Adrenal gland (tissue), 12 donors: Measurements from ENCODE around the gene PCSK1. TPM values are rescaled to one million over a fixed set of nuclear protein-coding genes. Genes with fewer than 3 reads are reported as not detected.
"Not testable (repeated sequence)": the region's sequence is repeated elsewhere in the genome, so short reads cannot be mapped to it uniquely, and the experiment has no call there.

Experiments
- DNase-seq, 7 donors: peaks; one replicate each; pipeline ENCODE4 v3.0.0-alpha.2; 2019 to 2020
- H3K27ac ChIP-seq, 5 donors: fragments of 200-600 bp; sonication (generic) in 4 of 5; 1 replicate in 3 of 5; 2 replicates in 2 of 5; pipeline versions ENCODE4 v1.5.1 to v1.8.0; 2016 to 2020; ENCODE audit warnings: mild to moderate bottlenecking in 1 of 5
- H3K27me3 ChIP-seq: fragments of 200-600 bp; 2 replicates; pipeline ENCODE4 v1.8.0; 2021
- H3K36me3 ChIP-seq, 2 donors: fragments of 200-600 bp; replicated peaks in 1 of 2; 1 replicate in 1 of 2; 2 replicates in 1 of 2; pipeline versions ENCODE4 v1.5.1 to v1.8.0; 2018 to 2022
- H3K4me1 ChIP-seq, 2 donors: fragments of 200-600 bp; replicated peaks in 1 of 2; 1 replicate in 1 of 2; 2 replicates in 1 of 2; pipeline versions ENCODE4 v1.5.1 to v1.8.0; 2018 to 2021
- H3K4me3 ChIP-seq, 4 donors: fragments of 200-600 bp; sonication (generic) in 3 of 4; one replicate each; pipeline ENCODE4 v1.5.1; 2016 to 2018
- H3K9me3 ChIP-seq, 3 donors: fragments of 200-600 bp; sonication (generic) in 1 of 3; replicated peaks in 1 of 3; 1 replicate in 2 of 3; 2 replicates in 1 of 3; pipeline versions ENCODE4 v1.5.1 to v1.8.0; 2016 to 2021
- POLR2A ChIP-seq, 2 donors: fragments of 450-650 bp; IDR thresholded peaks; one replicate each; pipeline ENCODE4 v1.6.1; 2017; ENCODE audit warnings: antibody characterized with exemption in 2 of 2, mild to moderate bottlenecking in 2 of 2, moderate library complexity in 1 of 2
- WGBS, 4 donors: extraction: QIAGEN DNeasy Blood & Tissue Kit in 2 of 4; methylation state at CpG; one replicate each; pipeline versions ENCODE4 v1.1.5 to v1.1.7; 2013 to 2017; 5-methylcytosine and 5-hydroxymethylcytosine counted together
- intact Hi-C, 2 donors: fragments of 100-400 bp; cut with DNase I; formaldehyde crosslinking; loops; one replicate each; pipeline versions ENCODE4 v1.14.1 to v1.15.0; 2022 to 2023
- polyA plus RNA-seq, 3 donors: library from polyadenylated mRNA; stranded (reverse); fragments of 200-250 nt in 2 of 3; fragments of 350-450 nt in 1 of 3; fragmentation: Illumina TruSeq in 1 of 3; extraction: RNeasy Lipid Tissue Mini Kit (QIAGEN cat#74804) in 1 of 3; gene quantifications; one replicate each; pipeline ENCODE4 v1.2.3, GENCODE V29; 2013 to 2014
- total RNA-seq, 9 donors: library from RNA; depleted of rRNA in 4 of 9; stranded (reverse); fragments of >200 nt in 4 of 9; fragments of 120-200 nt in 1 of 9; fragmentation: NEBNext Ultra II Directional in 1 of 9; extraction: Animal tissue kit (Norgen Biotek cat#: 25700) in 1 of 9; gene quantifications; one replicate each; pipeline versions ENCODE4 v1.1.0 to v1.2.4, GENCODE V29; 2013 to 2023
- TF ChIP-seq, protein P1 (sequence below), 6 experiments: fragments of 450-650 bp in 4 of 6; fragments of 200-600 bp in 2 of 6; sonication (generic) in 1 of 6; IDR thresholded peaks; 1 replicate in 5 of 6; 2 replicates in 1 of 6; pipeline versions ENCODE4 v1.5.1 to v1.8.0; 2016 to 2021; ENCODE audit warnings: antibody characterized with exemption in 6 of 6, mild to moderate bottlenecking in 2 of 6, moderate library complexity in 1 of 6
- donor health status: healthy with polysubstance abuse.
- donor health status: Bipolar disorder and iron deficiency.
- donor health status: DM: yes; HTN: yes; CAD: no.
- donor health status: DM: no; HTN: no; CAD: no.
- donor health status: DM: no; HTN: no; CAD: no.
- donor health status: DM: yes; HTN: yes; CAD: no.

PCSK1 gene
- total and polyA plus RNA-seq, 12 donors: 0.39 to 8.4 (median 1.5) TPM

DNA sequence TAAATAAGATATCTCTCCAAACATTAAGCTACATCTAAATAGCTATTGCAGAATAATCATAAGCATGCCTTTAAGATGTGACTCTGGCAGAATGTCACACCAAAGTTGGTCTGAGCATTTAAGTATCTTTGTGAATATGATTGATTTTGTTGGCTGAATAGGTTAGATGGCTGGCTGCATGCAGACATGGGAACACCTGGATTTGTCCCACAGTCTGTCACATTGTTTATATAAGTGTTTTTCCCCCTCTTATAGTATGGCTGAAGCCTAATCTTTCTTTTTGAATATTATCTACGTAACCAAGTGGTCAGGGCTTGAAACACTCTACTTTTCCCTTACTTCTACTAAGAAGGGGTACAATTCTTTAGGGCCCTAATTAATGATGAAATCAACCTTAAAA, 36.2 kb downstream of the PCSK1 start:
- H3K27ac ChIP-seq: no peak overlapping the region
- DNase-seq: no peak
- H3K9me3 ChIP-seq: no peaks in the 10 kb centered on the region
- TF ChIP-seq POLR2A (IDR thresholded peaks at IDR 0.05): no peak
- TF ChIP-seq, protein P1, sequence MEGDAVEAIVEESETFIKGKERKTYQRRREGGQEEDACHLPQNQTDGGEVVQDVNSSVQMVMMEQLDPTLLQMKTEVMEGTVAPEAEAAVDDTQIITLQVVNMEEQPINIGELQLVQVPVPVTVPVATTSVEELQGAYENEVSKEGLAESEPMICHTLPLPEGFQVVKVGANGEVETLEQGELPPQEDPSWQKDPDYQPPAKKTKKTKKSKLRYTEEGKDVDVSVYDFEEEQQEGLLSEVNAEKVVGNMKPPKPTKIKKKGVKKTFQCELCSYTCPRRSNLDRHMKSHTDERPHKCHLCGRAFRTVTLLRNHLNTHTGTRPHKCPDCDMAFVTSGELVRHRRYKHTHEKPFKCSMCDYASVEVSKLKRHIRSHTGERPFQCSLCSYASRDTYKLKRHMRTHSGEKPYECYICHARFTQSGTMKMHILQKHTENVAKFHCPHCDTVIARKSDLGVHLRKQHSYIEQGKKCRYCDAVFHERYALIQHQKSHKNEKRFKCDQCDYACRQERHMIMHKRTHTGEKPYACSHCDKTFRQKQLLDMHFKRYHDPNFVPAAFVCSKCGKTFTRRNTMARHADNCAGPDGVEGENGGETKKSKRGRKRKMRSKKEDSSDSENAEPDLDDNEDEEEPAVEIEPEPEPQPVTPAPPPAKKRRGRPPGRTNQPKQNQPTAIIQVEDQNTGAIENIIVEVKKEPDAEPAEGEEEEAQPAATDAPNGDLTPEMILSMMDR (IDR thresholded peaks at IDR 0.05): no peak
- no peak overlapping the region for H3K4me3 ChIP-seq
- H3K27me3 ChIP-seq: no peaks in the 10 kb centered on the region
- H3K4me1 ChIP-seq: peaks cover 0 to 6% of the 10 kb centered on the region in 2 donors
- no peaks in the 10 kb centered on the region for H3K36me3 ChIP-seq
- 80 to 90% (median 84%) methylated on average over 1 of the region's 1 CpG for WGBS, 4 donors
- intact Hi-C loops: no loop called here

DNA sequence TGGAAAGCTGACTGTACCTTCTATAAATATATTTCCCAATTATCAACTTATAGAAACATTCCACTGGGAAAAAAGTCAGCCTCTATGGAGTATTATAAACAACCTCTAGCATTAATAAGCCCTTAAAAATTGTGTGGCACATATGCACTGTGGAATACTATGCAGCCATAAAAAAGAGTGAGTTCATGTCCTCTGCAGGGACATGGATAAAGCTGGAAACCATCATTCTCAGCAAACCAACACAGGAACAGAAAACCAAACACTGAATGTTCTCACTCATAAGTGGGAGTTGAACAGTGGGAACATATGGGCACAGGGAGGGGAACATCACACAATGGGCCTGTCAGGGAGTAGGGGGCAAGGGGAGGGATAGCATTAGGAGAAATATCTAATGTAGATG, 37.8 kb downstream of the PCSK1 start:
- H3K27me3 ChIP-seq, intact Hi-C loops, H3K9me3 ChIP-seq, H3K36me3 ChIP-seq, H3K27ac ChIP-seq, H3K4me3 ChIP-seq, DNase-seq, H3K4me1 ChIP-seq: not testable (repeated sequence)

DNA sequence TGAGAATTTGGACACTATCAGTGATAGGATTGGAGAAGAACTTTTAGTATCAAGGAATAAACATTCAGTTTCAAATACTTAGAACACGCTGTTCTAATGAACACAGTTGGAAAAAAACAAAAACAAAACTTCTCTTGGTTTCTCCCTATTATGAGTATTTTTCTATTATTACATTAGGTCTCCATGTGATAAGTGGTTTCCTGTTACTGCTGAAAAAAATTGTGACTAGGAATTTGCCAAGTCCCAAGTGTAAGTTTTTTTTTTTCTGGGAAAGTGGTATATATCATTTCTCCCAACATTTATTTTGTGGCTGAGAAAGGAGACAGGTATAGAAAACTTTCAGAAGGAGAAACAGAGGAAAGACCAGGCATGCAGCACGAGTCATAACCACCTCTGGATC, 41.1 kb downstream of the PCSK1 start:
- Histone ChIP-seq H3K27ac (peak overlapping the region in 3 of 5 donors; percentile 8 to 73 (median 19)), H3K9me3 (no peaks in the 10 kb centered on the region), H3K4me1 (peaks cover 0 to 6% of the 10 kb centered on the region in 2 donors), H3K36me3 (no peaks in the 10 kb centered on the region), H3K4me3 (no peak overlapping the region), H3K27me3 (no peaks in the 10 kb centered on the region)
- intact Hi-C loops: no loop called here
- WGBS, 4 donors: 65 to 73% (median 67%) methylated on average over 2 of the region's 2 CpGs
- no peak for DNase-seq
- TF ChIP-seq, protein P1 (IDR thresholded peaks at IDR 0.05): no peak
- TF ChIP-seq POLR2A (IDR thresholded peaks at IDR 0.05): no peak

DNA sequence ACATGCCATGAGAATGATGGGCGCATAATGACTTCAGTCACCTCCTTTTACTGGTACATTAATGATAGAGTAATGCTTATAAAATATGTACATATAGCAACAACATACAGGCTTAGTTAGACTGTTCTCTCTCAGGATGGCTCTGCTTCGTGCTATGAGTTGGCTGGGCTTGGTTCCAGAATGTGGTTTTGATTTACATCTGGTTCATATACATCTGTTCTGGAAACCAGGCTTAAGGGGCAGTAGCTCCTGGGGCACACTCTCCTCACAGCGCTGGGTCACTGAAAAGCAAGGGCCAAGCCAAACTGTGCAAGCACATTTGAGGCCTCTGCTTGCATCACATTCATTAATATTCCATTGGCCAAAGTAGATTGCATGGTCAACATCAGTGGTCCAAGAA, 44.9 kb downstream of the PCSK1 start:
- no peak overlapping the region for H3K4me3 ChIP-seq
- peaks cover 4 to 6% of the 10 kb centered on the region in 2 donors for H3K4me1 ChIP-seq
- DNase-seq: no peak
- H3K27me3 ChIP-seq: no peaks in the 10 kb centered on the region
- 69 to 86% (median 78%) methylated on average over 3 of the region's 3 CpGs for WGBS, 4 donors
- no peaks in the 10 kb centered on the region for H3K9me3 ChIP-seq
- H3K36me3 ChIP-seq: no peaks in the 10 kb centered on the region
- TF ChIP-seq POLR2A (IDR thresholded peaks at IDR 0.05): no peak
- TF ChIP-seq, protein P1 (IDR thresholded peaks at IDR 0.05): no peak
- H3K27ac ChIP-seq: no peak overlapping the region
- intact Hi-C loops: no loop called here

DNA sequence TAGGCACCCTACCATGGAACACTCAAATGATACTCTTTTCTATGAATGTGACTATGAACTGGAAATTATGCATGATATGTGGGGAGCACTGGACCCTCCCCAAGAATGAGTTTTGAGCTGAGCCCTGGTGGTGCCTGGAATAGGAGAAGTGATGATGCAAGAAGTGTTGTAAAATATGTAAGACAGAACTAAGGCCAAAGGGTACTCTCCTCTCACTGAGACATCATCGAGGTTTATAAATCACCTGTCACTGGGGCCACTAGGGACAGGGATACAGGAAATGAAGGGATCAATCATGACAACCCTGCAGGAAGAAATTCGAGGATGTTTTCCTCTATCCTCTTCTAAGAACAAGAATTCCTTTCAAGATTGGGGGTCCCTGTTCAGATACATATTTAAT, 45.4 kb downstream of the PCSK1 start:
- Histone ChIP-seq H3K4me1 (peaks cover 4 to 6% of the 10 kb centered on the region in 2 donors), H3K9me3 (no peaks in the 10 kb centered on the region), H3K36me3 (no peaks in the 10 kb centered on the region), H3K27me3 (no peaks in the 10 kb centered on the region), H3K4me3 (no peak overlapping the region), H3K27ac (no peak overlapping the region)
- DNase-seq: no peak
- no peak for TF ChIP-seq POLR2A (IDR thresholded peaks at IDR 0.05)
- TF ChIP-seq, protein P1 (IDR thresholded peaks at IDR 0.05): no peak
- WGBS, 4 donors: 30 to 48% (median 38%) methylated on average over 2 of the region's 2 CpGs
- intact Hi-C loops: no loop called here
